Right lobe of liver (tissue), 6 donors: ENCODE measurements around the gene LDB2. TPM values are rescaled to one million over a fixed set of nuclear protein-coding genes. Genes with fewer than 3 reads are reported as not detected.

ENCODE experiments used
- ATAC-seq, 4 donors: fragments of 200-7000 bp; cut with Tn5 transposase; one replicate each; pipeline ENCODE4 v1.9.1; 2020; ENCODE audit warnings: mild to moderate bottlenecking in 4 of 4, moderate library complexity in 4 of 4
- DNase-seq, 3 donors: peaks; one replicate each; pipeline ENCODE4 v3.0.0-alpha.2; 2020
- H3K27ac ChIP-seq, 3 donors: fragments of 200-600 bp; one replicate each; pipeline ENCODE4 v1.8.0; 2022
- H3K27me3 ChIP-seq, 2 donors: fragments of 200-600 bp; one replicate each; pipeline ENCODE4 v1.8.0; 2022
- H3K36me3 ChIP-seq, 4 donors: fragments of 200-600 bp; sonication (generic) in 1 of 4; one replicate each; pipeline versions ENCODE4 v1.5.1 to v1.8.0; 2017 to 2022; ENCODE audit warnings: control low read depth in 1 of 4
- H3K4me1 ChIP-seq, 4 donors: fragments of 200-600 bp; sonication (generic) in 1 of 4; one replicate each; pipeline versions ENCODE4 v1.5.1 to v1.8.0; 2017 to 2022; ENCODE audit warnings: control low read depth in 1 of 4
- H3K4me3 ChIP-seq, 3 donors: fragments of 200-600 bp; one replicate each; pipeline ENCODE4 v1.8.0; 2022
- H3K9me3 ChIP-seq, 4 donors: fragments of 200-600 bp; sonication (generic) in 1 of 4; one replicate each; pipeline versions ENCODE4 v1.5.1 to v1.8.0; 2017 to 2022; ENCODE audit warnings: control low read depth in 1 of 4
- CTCF ChIP-seq, 4 donors: fragments of 200-600 bp in 3 of 4; fragments of 450-650 bp in 1 of 4; IDR thresholded peaks; one replicate each; pipeline versions ENCODE4 v1.5.1 to v1.8.0; 2016 to 2022; ENCODE audit warnings: antibody characterized with exemption in 4 of 4, mild to moderate bottlenecking in 2 of 4
- POLR2A ChIP-seq: fragments of 450-650 bp; IDR thresholded peaks from one replicate; pipeline ENCODE4 v1.6.1; 2017; ENCODE audit warnings: antibody characterized with exemption, mild to moderate bottlenecking
- WGBS: methylation state at CpG from one replicate; pipeline ENCODE4 v1.1.6; 2018; ENCODE audit warnings: low coverage, low lambda C conversion rate; ENCODE audit not compliant: insufficient coverage; ENCODE audit errors: missing lambda C conversion rate; 5-methylcytosine and 5-hydroxymethylcytosine counted together
- intact Hi-C, 2 donors: fragments of 100-400 bp; cut with DNase I; formaldehyde crosslinking; loops; one replicate each; pipeline versions ENCODE4 v1.11.2 to v1.14.1; 2022
- total RNA-seq, 6 experiments: library from RNA; depleted of rRNA in 2 of 6; stranded (reverse); fragments of >200 nt in 2 of 6; fragmentation: NEBNext Ultra II Directional in 3 of 6; extraction: Animal tissue kit (Norgen Biotek cat#: 25700) in 3 of 6; gene quantifications; one replicate each; pipeline versions ENCODE4 v1.1.0 to v1.2.4, GENCODE V29; 2016 to 2023
- donor health status: DM: no; HTN: yes; CAD: no.
- donor health status: DM: no; HTN: no; CAD: no.
- donor health status: DM: no; HTN: no; CAD: no.
- donor health status: DM: no; HTN: yes; CAD: no.
- donor health status: DM: no; HTN: yes; CAD: no.

The LDB2 gene
- total RNA-seq, 6 experiments from 2014 or later = 11.4 to 26.6 (median 17.3) TPM

GRCh38 chr4:16503421-16504100 is 394.9 kb downstream of the LDB2 start:
- Histone ChIP-seq H3K4me3 (no peak overlapping the region), H3K27ac (no peak overlapping the region), H3K27me3 (no peaks in the 10 kb centered on the region), H3K9me3 (no peaks in the 10 kb centered on the region), H3K36me3 (no peaks in the 10 kb centered on the region), H3K4me1 (no peaks in the 10 kb centered on the region)
- WGBS = 69% methylated on average over 4 of the region's 4 CpGs
- ATAC-seq = no peak
- intact Hi-C loops = no loop called here
- no peak for TF ChIP-seq CTCF (IDR thresholded peaks at IDR 0.05)
- no peak for TF ChIP-seq POLR2A
- DNase-seq = no peak

- TF ChIP-seq CTCF (IDR thresholded peaks at IDR 0.05) (no peak), POLR2A (no peak)
- DNase-seq = no peak
- no peaks in the 10 kb centered on the region for H3K27me3 ChIP-seq
- H3K4me1 ChIP-seq = no peaks in the 10 kb centered on the region
- no peaks in the 10 kb centered on the region for H3K36me3 ChIP-seq
- no peak for ATAC-seq
- intact Hi-C loops = no loop called here
- no peaks in the 10 kb centered on the region for H3K9me3 ChIP-seq
- H3K4me3 ChIP-seq = no peak overlapping the region
- H3K27ac ChIP-seq = no peak overlapping the region
Measured at GRCh38 chr4:16498978-16499377, 399.5 kb downstream of the LDB2 start.

GRCh38 chr4:16496501-16496900 is 401.9 kb downstream of the LDB2 start:
- Histone ChIP-seq H3K27ac (no peak overlapping the region), H3K9me3 (peaks cover 0 to 1% (median 0%) of the 10 kb centered on the region in 4 donors), H3K27me3 (no peaks in the 10 kb centered on the region), H3K36me3 (no peaks in the 10 kb centered on the region), H3K4me1 (no peaks in the 10 kb centered on the region), H3K4me3 (no peak overlapping the region)
- DNase-seq = no peak
- no peak for TF ChIP-seq CTCF (IDR thresholded peaks at IDR 0.05)
- no peak for TF ChIP-seq POLR2A
- no peak for ATAC-seq
- intact Hi-C loops = no loop called here
- 62% methylated on average over 3 of the region's 3 CpGs for WGBS

- no peak overlapping the region for H3K27ac ChIP-seq
- H3K36me3 ChIP-seq = no peaks in the 10 kb centered on the region
- H3K4me3 ChIP-seq = no peak overlapping the region
- 54% methylated on average over 2 of the region's 4 CpGs for WGBS
- ATAC-seq = no peak
- H3K27me3 ChIP-seq = no peaks in the 10 kb centered on the region
- H3K4me1 ChIP-seq = no peaks in the 10 kb centered on the region
- intact Hi-C loops = no loop called here
- no peak for TF ChIP-seq CTCF (IDR thresholded peaks at IDR 0.05)
- TF ChIP-seq POLR2A = no peak
- no peak for DNase-seq
- peaks cover 0 to 5% (median 0%) of the 10 kb centered on the region in 4 donors for H3K9me3 ChIP-seq
Measured at GRCh38 chr4:16492872-16493271, 405.6 kb downstream of the LDB2 start.

GRCh38 chr4:16489226-16489625 is 409.2 kb downstream of the LDB2 start:
- no peak for DNase-seq
- H3K4me1 ChIP-seq = no peaks in the 10 kb centered on the region
- no peak for ATAC-seq
- no peak overlapping the region for H3K4me3 ChIP-seq
- no peak overlapping the region for H3K27ac ChIP-seq
- TF ChIP-seq POLR2A (no peak), CTCF (IDR thresholded peaks at IDR 0.05) (no peak)
- no peaks in the 10 kb centered on the region for H3K27me3 ChIP-seq
- H3K36me3 ChIP-seq = no peaks in the 10 kb centered on the region
- 28% methylated on average over 3 of the region's 3 CpGs for WGBS
- intact Hi-C loops = no loop called here
- peaks cover 0 to 5% (median 0%) of the 10 kb centered on the region in 4 donors for H3K9me3 ChIP-seq
